AG04450 (cell line): ENCODE results near the gene SLC6A11. TPM values are rescaled to one million over a fixed set of nuclear protein-coding genes. Genes with fewer than 3 reads are reported as not detected.
A peak's percentile ranks its signal among the peaks of the same experiment; 100 is the strongest.

Experiments used
- CTCF ChIA-PET: fragments of 300-600, 350-600 bp; formaldehyde crosslinking; extraction: SDS; loops from one replicate; lab custom pipeline; 2022; ENCODE audit warnings: antibody characterized with exemption, inconsistent platforms; lab: Charles Lee
- POLR2A ChIA-PET: fragments of 350-600 bp; formaldehyde crosslinking; extraction: SDS; loops from one replicate; lab custom pipeline; 2021; ENCODE audit warnings: antibody characterized with exemption, inconsistent platforms; lab: Yijun Ruan, JAX
- DNase-seq: peaks from one replicate; pipeline ENCODE4 v3.0.0-alpha.2; 2011; ENCODE audit warnings: low read depth, low spot score
- H3K27ac ChIP-seq: one replicate; pipeline ENCODE4 v1.5.1; 2012; ENCODE audit warnings: low read depth, low read length, control low read depth
- H3K27me3 ChIP-seq: one replicate; pipeline ENCODE4 v1.6.0; 2012; ENCODE audit warnings: low read length; ENCODE audit not compliant: control insufficient read depth, insufficient read depth
- H3K4me3 ChIP-seq: 2 replicates; pipeline ENCODE4 v1.5.1; 2011; ENCODE audit warnings: mild to moderate bottlenecking, low read depth, low read length, control low read depth
- H3K9me3 ChIP-seq: 2 replicates; pipeline ENCODE4 v1.5.1; 2012; ENCODE audit warnings: low read length; ENCODE audit not compliant: control insufficient read depth, insufficient read depth
- CTCF ChIP-seq: IDR thresholded peaks from 2 replicates; pipeline ENCODE4 v1.5.1; 2011; ENCODE audit warnings: low read depth, low read length, control low read depth, inconsistent platforms
- polyA plus RNA-seq: library from polyadenylated mRNA; depleted of rRNA; stranded (reverse); fragments of >200 nt; gene quantifications from 2 replicates; pipeline ENCODE4 v1.2.3, GENCODE V29; 2011

The SLC6A11 gene
- polyA plus RNA-seq, 1 experiment, result not detected

GRCh38 chr3:10852066-10852808 is 36.2 kb downstream of the SLC6A11 start:
- H3K27me3 ChIP-seq, result peaks cover 3% of the 10 kb centered on the region
- H3K9me3 ChIP-seq, result no peaks in the 10 kb centered on the region
- no peak overlapping the region for H3K4me3 ChIP-seq
- no peak overlapping the region for H3K27ac ChIP-seq
- POLR2A ChIA-PET, result no interaction called here
- no peak for DNase-seq
- no peak for TF ChIP-seq CTCF
- CTCF ChIA-PET, result no interaction called here

- ChIA-PET POLR2A (no interaction called here), CTCF (no interaction called here)
- no peak for TF ChIP-seq CTCF
- Histone ChIP-seq H3K27ac (no peak overlapping the region), H3K4me3 (no peak overlapping the region), H3K27me3 (no peaks in the 10 kb centered on the region), H3K9me3 (no peaks in the 10 kb centered on the region)
- DNase-seq, result no peak
These were observed 39.2 kb downstream of the SLC6A11 start for GRCh38 chr3:10855083-10855870.

- ChIA-PET POLR2A (no interaction called here), CTCF (no interaction called here)
- TF ChIP-seq CTCF, result peak; percentile 36
- Histone ChIP-seq H3K27me3 (no peaks in the 10 kb centered on the region), H3K9me3 (no peaks in the 10 kb centered on the region), H3K4me3 (no peak overlapping the region), H3K27ac (no peak overlapping the region)
- DNase-seq, result no peak
These were observed 40.0 kb downstream of the SLC6A11 start for GRCh38 chr3:10855871-10856662.

GRCh38 chr3:10857235-10857634 is 41.2 kb downstream of the SLC6A11 start:
- Histone ChIP-seq H3K9me3 (no peaks in the 10 kb centered on the region), H3K27me3 (no peaks in the 10 kb centered on the region), H3K27ac (no peak overlapping the region), H3K4me3 (no peak overlapping the region)
- ChIA-PET POLR2A (no interaction called here), CTCF (no interaction called here)
- no peak for TF ChIP-seq CTCF
- DNase-seq, result no peak

- no peak for TF ChIP-seq CTCF
- CTCF ChIA-PET, result no interaction called here
- H3K9me3 ChIP-seq, result no peaks in the 10 kb centered on the region
- no peak overlapping the region for H3K27ac ChIP-seq
- POLR2A ChIA-PET, result no interaction called here
- no peak overlapping the region for H3K4me3 ChIP-seq
- DNase-seq, result no peak
- H3K27me3 ChIP-seq, result no peaks in the 10 kb centered on the region
These were observed 42.1 kb downstream of the SLC6A11 start for GRCh38 chr3:10858091-10858490.
